GM21447 (cell line): Measurements from ENCODE around the gene VCAN.
"Not testable (repeated sequence)": the region's sequence is repeated elsewhere in the genome, so short reads cannot be mapped to it uniquely, and the experiment has no call there.

Experiments
- ATAC-seq: cut with Tn5 transposase; IDR thresholded peaks from one replicate; pipeline ENCODE4 v1.9.1; 2021; ENCODE audit not compliant: unreplicated experiment

Gene VCAN

GRCh38 chr5:83471405-83472212 is at the start of gene VCAN:
Gene VCAN, plus strand, starts transcription at chr5:83471744. Its CDS starts 11,775 bp downstream, at chr5:83483519.
- ATAC-seq = no peak

GRCh38 chr5:83422284-83422683 is 49.3 kb upstream of the VCAN start:
- ATAC-seq = no peak

- peak; percentile 64 for ATAC-seq
Measured at GRCh38 chr5:83426855-83427254, 44.7 kb upstream of the VCAN start.

GRCh38 chr5:83428126-83428525 is 43.4 kb upstream of the VCAN start:
- ATAC-seq = no peak

GRCh38 chr5:83428890-83429289 is 42.7 kb upstream of the VCAN start:
- no peak for ATAC-seq

- ATAC-seq = peak; percentile 59
Measured at GRCh38 chr5:83430130-83431010, 41.2 kb upstream of the VCAN start.

- no peak for ATAC-seq
Measured at GRCh38 chr5:83433891-83434290, 37.7 kb upstream of the VCAN start.

GRCh38 chr5:83434946-83435345 is 36.6 kb upstream of the VCAN start:
- ATAC-seq = no peak

GRCh38 chr5:83436276-83436675 is 35.3 kb upstream of the VCAN start:
- ATAC-seq = no peak

GRCh38 chr5:83437697-83438096 is 33.8 kb upstream of the VCAN start:
- not testable (repeated sequence) for ATAC-seq

- no peak for ATAC-seq
Measured at GRCh38 chr5:83440826-83441225, 30.7 kb upstream of the VCAN start.

- peak; percentile 66 for ATAC-seq
Measured at GRCh38 chr5:83441747-83442146, 29.8 kb upstream of the VCAN start.

GRCh38 chr5:83443534-83443933 is 28.0 kb upstream of the VCAN start:
- no peak for ATAC-seq

GRCh38 chr5:83444445-83444844 is 27.1 kb upstream of the VCAN start:
- ATAC-seq = no peak

- ATAC-seq = no peak
Measured at GRCh38 chr5:83446253-83446947, 25.1 kb upstream of the VCAN start.

- no peak for ATAC-seq
Measured at GRCh38 chr5:83447533-83447932, 24.0 kb upstream of the VCAN start.

GRCh38 chr5:83450183-83450966 is 21.2 kb upstream of the VCAN start:
- no peak for ATAC-seq

GRCh38 chr5:83450967-83451248 is 20.6 kb upstream of the VCAN start:
- ATAC-seq = no peak

- ATAC-seq = no peak
Measured at GRCh38 chr5:83451955-83452354, 19.6 kb upstream of the VCAN start.

GRCh38 chr5:83453937-83454336 is 17.6 kb upstream of the VCAN start:
- no peak for ATAC-seq

GRCh38 chr5:83464261-83464660 is 7.3 kb upstream of the VCAN start:
- no peak for ATAC-seq
